Right lobe of liver (tissue), 6 donors: ENCODE measurements around the gene GRID1. TPM values are rescaled to one million over a fixed set of nuclear protein-coding genes. Genes with fewer than 3 reads are reported as not detected.

Source experiments
- ATAC-seq, 4 donors: fragments of 200-7000 bp; cut with Tn5 transposase; one replicate each; pipeline ENCODE4 v1.9.1; 2020; ENCODE audit warnings: mild to moderate bottlenecking in 4 of 4, moderate library complexity in 4 of 4
- DNase-seq, 3 donors: peaks; one replicate each; pipeline ENCODE4 v3.0.0-alpha.2; 2020
- H3K27ac ChIP-seq, 3 donors: fragments of 200-600 bp; one replicate each; pipeline ENCODE4 v1.8.0; 2022
- H3K27me3 ChIP-seq, 2 donors: fragments of 200-600 bp; one replicate each; pipeline ENCODE4 v1.8.0; 2022
- H3K36me3 ChIP-seq, 4 donors: fragments of 200-600 bp; sonication (generic) in 1 of 4; one replicate each; pipeline versions ENCODE4 v1.5.1 to v1.8.0; 2017 to 2022; ENCODE audit warnings: control low read depth in 1 of 4
- H3K4me1 ChIP-seq, 4 donors: fragments of 200-600 bp; sonication (generic) in 1 of 4; one replicate each; pipeline versions ENCODE4 v1.5.1 to v1.8.0; 2017 to 2022; ENCODE audit warnings: control low read depth in 1 of 4
- H3K4me3 ChIP-seq, 3 donors: fragments of 200-600 bp; one replicate each; pipeline ENCODE4 v1.8.0; 2022
- H3K9me3 ChIP-seq, 4 donors: fragments of 200-600 bp; sonication (generic) in 1 of 4; one replicate each; pipeline versions ENCODE4 v1.5.1 to v1.8.0; 2017 to 2022; ENCODE audit warnings: control low read depth in 1 of 4
- CTCF ChIP-seq, 4 donors: fragments of 200-600 bp in 3 of 4; fragments of 450-650 bp in 1 of 4; IDR thresholded peaks; one replicate each; pipeline versions ENCODE4 v1.5.1 to v1.8.0; 2016 to 2022; ENCODE audit warnings: antibody characterized with exemption in 4 of 4, mild to moderate bottlenecking in 2 of 4
- POLR2A ChIP-seq: fragments of 450-650 bp; IDR thresholded peaks from one replicate; pipeline ENCODE4 v1.6.1; 2017; ENCODE audit warnings: antibody characterized with exemption, mild to moderate bottlenecking
- WGBS: methylation state at CpG from one replicate; pipeline ENCODE4 v1.1.6; 2018; ENCODE audit warnings: low coverage, low lambda C conversion rate; ENCODE audit not compliant: insufficient coverage; ENCODE audit errors: missing lambda C conversion rate; 5-methylcytosine and 5-hydroxymethylcytosine counted together
- intact Hi-C, 2 donors: fragments of 100-400 bp; cut with DNase I; formaldehyde crosslinking; loops; one replicate each; pipeline versions ENCODE4 v1.11.2 to v1.14.1; 2022
- total RNA-seq, 6 experiments: library from RNA; depleted of rRNA in 2 of 6; stranded (reverse); fragments of >200 nt in 2 of 6; fragmentation: NEBNext Ultra II Directional in 3 of 6; extraction: Animal tissue kit (Norgen Biotek cat#: 25700) in 3 of 6; gene quantifications; one replicate each; pipeline versions ENCODE4 v1.1.0 to v1.2.4, GENCODE V29; 2016 to 2023
- donor health status: DM: no; HTN: yes; CAD: no.
- donor health status: DM: no; HTN: no; CAD: no.
- donor health status: DM: no; HTN: no; CAD: no.
- donor health status: DM: no; HTN: yes; CAD: no.
- donor health status: DM: no; HTN: yes; CAD: no.

Gene GRID1
- total RNA-seq, 6 experiments from 2014 or later, result 0.05 to 1.9 (median 0.81) TPM

- ATAC-seq, result no peak
- intact Hi-C loops, result loop anchor here (10.0 kb wide), 2 partner anchors 266 to 586 kb away; no protein-coding TSS in a partner anchor
- H3K27me3 ChIP-seq, result peaks cover 0 to 8% of the 10 kb centered on the region in 2 donors
Measured at GRCh38 chr10:86371116-86371515, 4.5 kb upstream of the GRID1 start.

GRCh38 chr10:86370006-86370585 is 3.5 kb upstream of the GRID1 start:
- Histone ChIP-seq H3K27ac (no peak overlapping the region), H3K27me3 (peaks cover 0 to 8% of the 10 kb centered on the region in 2 donors), H3K4me1 (peaks cover 0 to 14% (median 3%) of the 10 kb centered on the region in 4 donors), H3K36me3 (no peaks in the 10 kb centered on the region), H3K9me3 (no peaks in the 10 kb centered on the region), H3K4me3 (no peak overlapping the region)
- intact Hi-C loops, result loop anchor here (10.0 kb wide), 2 partner anchors 265 to 585 kb away; no protein-coding TSS in a partner anchor
- ATAC-seq, result no peak
- TF ChIP-seq CTCF (IDR thresholded peaks at IDR 0.05) (no peak), POLR2A (no peak)
- WGBS, result 51% methylated on average over 3 of the region's 4 CpGs
- peak in 2 of 3 donors; percentile 18 to 20 for DNase-seq

More at GRCh38 chr10:86371116-86371515, 4.5 kb upstream of the GRID1 start:
- Histone ChIP-seq H3K9me3 (no peaks in the 10 kb centered on the region), H3K27ac (no peak overlapping the region), H3K4me1 (peaks cover 0 to 9% (median 3%) of the 10 kb centered on the region in 4 donors), H3K36me3 (no peaks in the 10 kb centered on the region), H3K4me3 (no peak overlapping the region)
- peak in 2 of 3 donors; percentile 24 to 26 for DNase-seq
- WGBS, result 68% methylated on average over 5 of the region's 7 CpGs
- TF ChIP-seq POLR2A (no peak), CTCF (IDR thresholded peaks at IDR 0.05) (no peak)

- Histone ChIP-seq H3K27ac (no peak overlapping the region), H3K9me3 (no peaks in the 10 kb centered on the region), H3K36me3 (no peaks in the 10 kb centered on the region), H3K4me1 (peaks cover 0 to 15% (median 3%) of the 10 kb centered on the region in 4 donors), H3K4me3 (no peak overlapping the region), H3K27me3 (peaks cover 0 to 12% of the 10 kb centered on the region in 2 donors)
- ATAC-seq (no peak), DNase-seq (peak in 2 of 3 donors; percentile 23 to 27)
- intact Hi-C loops, result no loop called here
- TF ChIP-seq CTCF (IDR thresholded peaks at IDR 0.05) (no peak), POLR2A (no peak)
- no CpG with 5 or more reads among the region's 2 CpGs for WGBS
Measured at GRCh38 chr10:86368987-86369386, 2.4 kb upstream of the GRID1 start.

GRCh38 chr10:86368046-86368445 is 1.5 kb upstream of the GRID1 start:
- peak in 2 of 3 donors; percentile 3 to 7 for DNase-seq
- Histone ChIP-seq H3K4me1 (peaks cover 0 to 24% (median 3%) of the 10 kb centered on the region in 4 donors), H3K36me3 (no peaks in the 10 kb centered on the region), H3K9me3 (no peaks in the 10 kb centered on the region), H3K27ac (no peak overlapping the region), H3K4me3 (no peak overlapping the region), H3K27me3 (peaks cover 0 to 12% of the 10 kb centered on the region in 2 donors)
- intact Hi-C loops, result no loop called here
- no peak for ATAC-seq
- TF ChIP-seq POLR2A, result no peak
- no peak for TF ChIP-seq CTCF (IDR thresholded peaks at IDR 0.05)
- WGBS, result 100% methylated on average over 1 of the region's 1 CpG
